Astrocyte (in vitro differentiated cells and primary cell): Measurements from ENCODE around the gene NXPH1. TPM values are rescaled to one million over a fixed set of nuclear protein-coding genes. Genes with fewer than 3 reads are reported as not detected.

Source experiments
- DNase-seq: peaks from one replicate; pipeline ENCODE4 v3.0.0-alpha.2; 2010; ENCODE audit warnings: low read depth
- FAIRE-seq: peaks from 2 replicates; lab custom pipeline; 2011; peaks lifted over from hg19 to GRCh38; lab: Jason Lieb, UNC
- H2AFZ ChIP-seq: 2 replicates; pipeline ENCODE4 v1.6.0; 2012; ENCODE audit warnings: low read depth, low read length, inconsistent platforms
- H3K27ac ChIP-seq: 2 replicates; pipeline ENCODE4 v1.5.1; 2011; ENCODE audit warnings: low read depth, low read length, inconsistent platforms
- H3K27me3 ChIP-seq: 2 replicates; pipeline ENCODE4 v1.6.0; 2011; ENCODE audit warnings: low read length, inconsistent platforms; ENCODE audit not compliant: insufficient read depth
- H3K36me3 ChIP-seq: 2 replicates; pipeline ENCODE4 v1.5.1; 2011; ENCODE audit warnings: low read length, inconsistent platforms; ENCODE audit not compliant: insufficient read depth
- H3K4me1 ChIP-seq: 2 replicates; pipeline ENCODE4 v1.5.1; 2011; ENCODE audit warnings: low read length, inconsistent platforms; ENCODE audit not compliant: insufficient read depth
- H3K4me2 ChIP-seq: 2 replicates; pipeline ENCODE4 v1.6.0; 2012; ENCODE audit warnings: low read length, inconsistent platforms
- H3K4me3 ChIP-seq: 2 replicates; pipeline ENCODE4 v1.5.1; 2011; ENCODE audit warnings: low read depth, mild to moderate bottlenecking, low read length, inconsistent platforms; ENCODE audit not compliant: insufficient read depth
- H3K79me2 ChIP-seq: 2 replicates; pipeline ENCODE4 v1.6.0; 2012; ENCODE audit warnings: mild to moderate bottlenecking, low read length, inconsistent platforms; ENCODE audit not compliant: insufficient read depth
- H3K9ac ChIP-seq: 2 replicates; pipeline ENCODE4 v1.6.0; 2012; ENCODE audit warnings: mild to moderate bottlenecking, low read length, inconsistent platforms
- H3K9me3 ChIP-seq: 2 replicates; pipeline ENCODE4 v1.5.1; 2012; ENCODE audit warnings: low read depth, mild to moderate bottlenecking, low read length, inconsistent platforms; ENCODE audit not compliant: insufficient read depth
- H4K20me1 ChIP-seq: 2 replicates; pipeline ENCODE4 v1.6.0; 2012; ENCODE audit warnings: low read length, inconsistent platforms; ENCODE audit not compliant: insufficient read depth
- H3K27ac Mint-ChIP-seq: one replicate; pipeline ENCODE4 v1.8.0; 2021; ENCODE audit warnings: mild to moderate bottlenecking, mixed read lengths; ENCODE audit not compliant: unreplicated experiment
- H3K27me3 Mint-ChIP-seq: one replicate; pipeline ENCODE4 v1.8.0; 2021; ENCODE audit warnings: low read depth, mixed read lengths; ENCODE audit not compliant: unreplicated experiment
- H3K36me3 Mint-ChIP-seq: one replicate; pipeline ENCODE4 v1.8.0; 2021; ENCODE audit warnings: low read depth, mixed read lengths; ENCODE audit not compliant: unreplicated experiment
- H3K4me1 Mint-ChIP-seq: one replicate; pipeline ENCODE4 v1.8.0; 2021; ENCODE audit warnings: low read depth, mixed read lengths; ENCODE audit not compliant: unreplicated experiment
- H3K4me3 Mint-ChIP-seq: one replicate; pipeline ENCODE4 v1.8.0; 2021; ENCODE audit warnings: mild to moderate bottlenecking, moderate library complexity, mixed read lengths; ENCODE audit not compliant: unreplicated experiment
- H3K9me3 Mint-ChIP-seq: one replicate; pipeline ENCODE4 v1.8.0; 2021; ENCODE audit warnings: mild to moderate bottlenecking, mixed read lengths; ENCODE audit not compliant: unreplicated experiment
- EZH2 ChIP-seq: IDR thresholded peaks from 2 replicates; pipeline ENCODE4 v1.6.1; 2012; ENCODE audit warnings: mild to moderate bottlenecking, low read length, inconsistent platforms; ENCODE audit not compliant: insufficient read depth
- total RNA-seq: library from RNA; stranded (reverse); gene quantifications from 2 replicates; pipeline ENCODE4 v1.2.1, GENCODE V29; 2021
- TF ChIP-seq, protein P1 (sequence below): IDR thresholded peaks from 2 replicates; pipeline ENCODE4 v1.5.1; 2011; ENCODE audit warnings: low read depth, mild to moderate bottlenecking, inconsistent platforms, low read length, moderate library complexity; ENCODE audit not compliant: insufficient read depth

Gene NXPH1
- total RNA-seq, 1 donor from 2014 or later, result 0.16 TPM

DNA sequence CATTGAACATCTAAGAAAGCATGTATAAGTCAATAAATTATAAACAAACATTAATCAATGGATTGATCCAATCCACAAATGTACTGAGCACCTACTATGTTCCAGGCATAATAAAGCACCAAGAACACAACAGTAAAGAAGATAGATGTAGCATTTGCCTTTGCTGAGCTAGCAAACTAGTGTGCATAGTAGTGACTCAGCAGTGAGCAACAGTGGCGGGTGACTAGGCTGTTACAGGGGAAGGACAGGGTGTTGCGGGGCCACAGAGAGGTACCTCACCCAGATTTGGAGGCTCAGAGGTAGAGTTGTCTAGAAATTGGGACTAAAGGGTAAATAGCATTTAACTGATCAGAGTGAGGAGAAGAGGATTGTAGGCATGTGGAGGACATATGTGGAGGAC, 83.6 kb downstream of the NXPH1 start:
- Histone ChIP-seq H4K20me1 (no peaks in the 10 kb centered on the region), H3K9ac (no peak overlapping the region), H3K4me3 (no peak overlapping the region), H3K4me1 (no peaks in the 10 kb centered on the region), H3K27me3 (no peaks in the 10 kb centered on the region), H3K36me3 (no peaks in the 10 kb centered on the region), H3K9me3 (no peaks in the 10 kb centered on the region), H3K79me2 (no peaks in the 10 kb centered on the region), H3K27ac (no peak overlapping the region), H3K4me2 (no peak overlapping the region), H2AFZ (no peak overlapping the region)
- FAIRE-seq (no peak), DNase-seq (no peak)
- no peak overlapping the region for H3K4me3 Mint-ChIP-seq
- TF ChIP-seq EZH2, result no peak
- TF ChIP-seq, protein P1, sequence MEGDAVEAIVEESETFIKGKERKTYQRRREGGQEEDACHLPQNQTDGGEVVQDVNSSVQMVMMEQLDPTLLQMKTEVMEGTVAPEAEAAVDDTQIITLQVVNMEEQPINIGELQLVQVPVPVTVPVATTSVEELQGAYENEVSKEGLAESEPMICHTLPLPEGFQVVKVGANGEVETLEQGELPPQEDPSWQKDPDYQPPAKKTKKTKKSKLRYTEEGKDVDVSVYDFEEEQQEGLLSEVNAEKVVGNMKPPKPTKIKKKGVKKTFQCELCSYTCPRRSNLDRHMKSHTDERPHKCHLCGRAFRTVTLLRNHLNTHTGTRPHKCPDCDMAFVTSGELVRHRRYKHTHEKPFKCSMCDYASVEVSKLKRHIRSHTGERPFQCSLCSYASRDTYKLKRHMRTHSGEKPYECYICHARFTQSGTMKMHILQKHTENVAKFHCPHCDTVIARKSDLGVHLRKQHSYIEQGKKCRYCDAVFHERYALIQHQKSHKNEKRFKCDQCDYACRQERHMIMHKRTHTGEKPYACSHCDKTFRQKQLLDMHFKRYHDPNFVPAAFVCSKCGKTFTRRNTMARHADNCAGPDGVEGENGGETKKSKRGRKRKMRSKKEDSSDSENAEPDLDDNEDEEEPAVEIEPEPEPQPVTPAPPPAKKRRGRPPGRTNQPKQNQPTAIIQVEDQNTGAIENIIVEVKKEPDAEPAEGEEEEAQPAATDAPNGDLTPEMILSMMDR, result no peak
- H3K27me3 Mint-ChIP-seq, result no peaks in the 10 kb centered on the region
- H3K36me3 Mint-ChIP-seq, result peaks cover 2% of the 10 kb centered on the region
- H3K4me1 Mint-ChIP-seq, result no peaks in the 10 kb centered on the region
- H3K9me3 Mint-ChIP-seq, result no peaks in the 10 kb centered on the region
- no peak overlapping the region for H3K27ac Mint-ChIP-seq

DNA sequence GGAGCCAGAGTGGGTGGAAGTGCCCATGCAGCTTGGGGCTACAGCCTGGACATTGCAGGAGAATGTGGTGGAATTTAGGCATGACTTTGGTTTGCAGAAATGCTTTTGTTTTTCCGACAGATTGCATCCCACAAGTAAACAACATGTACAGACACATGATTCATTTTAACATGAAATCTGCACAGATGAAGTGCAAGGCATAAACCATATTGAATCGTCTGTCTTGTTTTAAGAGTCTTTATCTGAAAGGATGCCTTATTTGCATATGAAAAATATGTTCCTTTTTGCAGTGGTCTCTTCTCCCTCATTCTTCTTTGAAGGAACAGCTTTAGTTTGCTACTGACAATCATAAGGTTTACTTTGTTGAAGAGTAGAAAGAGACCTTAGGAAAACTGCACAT, 94.9 kb downstream of the NXPH1 start:
- DNase-seq (no peak), FAIRE-seq (no peak)
- H3K4me3 ChIP-seq, result no peak overlapping the region
- H3K9me3 ChIP-seq, result no peaks in the 10 kb centered on the region
- no peaks in the 10 kb centered on the region for H3K36me3 ChIP-seq
- H2AFZ ChIP-seq, result no peak overlapping the region
- Mint-ChIP-seq H3K27me3 (no peaks in the 10 kb centered on the region), H3K36me3 (no peaks in the 10 kb centered on the region), H3K4me3 (no peak overlapping the region), H3K4me1 (no peaks in the 10 kb centered on the region), H3K27ac (no peak overlapping the region), H3K9me3 (peaks cover 8% of the 10 kb centered on the region)
- no peak overlapping the region for H3K4me2 ChIP-seq
- H3K27me3 ChIP-seq, result no peaks in the 10 kb centered on the region
- no peak overlapping the region for H3K27ac ChIP-seq
- no peaks in the 10 kb centered on the region for H4K20me1 ChIP-seq
- TF ChIP-seq, protein P1, result no peak
- no peak for TF ChIP-seq EZH2
- H3K79me2 ChIP-seq, result no peaks in the 10 kb centered on the region
- no peaks in the 10 kb centered on the region for H3K4me1 ChIP-seq
- no peak overlapping the region for H3K9ac ChIP-seq

DNA sequence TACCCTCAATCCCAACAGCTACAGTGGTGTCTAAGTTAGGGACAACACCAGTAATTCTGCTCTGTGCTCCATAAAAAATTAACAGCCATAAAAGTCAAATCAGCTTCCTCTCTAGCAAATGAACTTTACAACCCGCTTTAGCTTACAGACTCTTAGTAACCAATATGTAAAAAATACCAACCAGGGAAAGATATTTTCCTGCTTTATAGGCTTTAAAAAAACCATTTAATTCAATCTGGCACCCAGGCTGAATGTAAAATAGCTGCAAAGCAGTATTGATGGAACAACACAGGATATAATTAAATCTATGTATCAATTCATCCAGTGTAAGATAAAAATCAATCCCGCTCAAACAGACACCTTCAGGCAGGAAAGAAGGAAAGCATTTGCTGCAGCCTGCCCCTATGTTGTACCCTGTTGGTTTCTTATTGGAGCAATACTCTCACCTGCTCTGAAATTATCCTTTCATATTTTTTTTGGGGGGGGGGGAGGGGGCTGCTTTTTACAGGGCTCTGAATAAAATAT, 98.6 kb downstream of the NXPH1 start:
- Histone ChIP-seq H3K9ac (no peak overlapping the region), H2AFZ (no peak overlapping the region), H4K20me1 (no peaks in the 10 kb centered on the region), H3K4me3 (no peak overlapping the region), H3K27ac (no peak overlapping the region), H3K4me2 (no peak overlapping the region), H3K36me3 (no peaks in the 10 kb centered on the region), H3K79me2 (no peaks in the 10 kb centered on the region), H3K27me3 (no peaks in the 10 kb centered on the region), H3K9me3 (no peaks in the 10 kb centered on the region), H3K4me1 (no peaks in the 10 kb centered on the region)
- TF ChIP-seq, protein P1, result no peak
- TF ChIP-seq EZH2, result no peak
- Mint-ChIP-seq H3K9me3 (peaks cover 3% of the 10 kb centered on the region), H3K27ac (no peak overlapping the region), H3K4me1 (no peaks in the 10 kb centered on the region), H3K4me3 (no peak overlapping the region), H3K36me3 (no peaks in the 10 kb centered on the region), H3K27me3 (no peaks in the 10 kb centered on the region)
- no peak for DNase-seq
- FAIRE-seq, result no peak
